K562 (cell line): Measurements from ENCODE around the gene ILF3. TPM values are rescaled to one million over a fixed set of nuclear protein-coding genes. Genes with fewer than 3 reads are reported as not detected.

ENCODE experiments used
- ATAC-seq: fragments of 200-7000 bp; cut with Tn5 transposase; 3 replicates; pipeline ENCODE4 v1.9.1; 2020; ENCODE audit warnings: moderate library complexity
- BruUV-seq: library from RNA; stranded (reverse); fragments of 400-500 nt; replicated peaks from 2 replicates; lab custom pipeline; 2021; lab: Mats Ljungman, UMichigan
- CTCF ChIA-PET: fragments of 300-600 bp; formaldehyde crosslinking; extraction: SDS; loops from one replicate; lab custom pipeline; 2021; ENCODE audit warnings: low intra/inter-chr PET ratio; lab: Yijun Ruan, JAX
- POLR2A ChIA-PET: fragments of 300-600, 350-650 bp; sonication (Branson Sonifier 250); formaldehyde crosslinking; extraction: SDS; loops from one replicate; lab custom pipeline; 2021; ENCODE audit warnings: antibody characterized with exemption, inconsistent platforms; lab: Yijun Ruan, JAX
- DNase-seq, 4 experiments: peaks; one replicate each; pipeline versions ENCODE4 v3.0.0 to v3.0.0-alpha.2; 2011 to 2018; ENCODE audit warnings: low spot score in 3 of 4, mixed read lengths in 3 of 4; ENCODE audit errors: extremely low read depth in 1 of 4
- FAIRE-seq: peaks from 2 replicates; lab custom pipeline; 2011; peaks lifted over from hg19 to GRCh38; lab: Jason Lieb, UNC
- H2AFZ ChIP-seq: 2 replicates; pipeline ENCODE4 v1.6.0; 2011; ENCODE audit warnings: low read depth, low read length, control low read depth, inconsistent platforms
- H3K27ac ChIP-seq: fragments of 200-600 bp; 3 replicates; pipeline ENCODE4 v1.8.0; 2011; ENCODE audit warnings: low read depth, mild to moderate bottlenecking, control low read depth, inconsistent platforms, low read length, moderate library complexity, mixed read lengths; ENCODE audit errors: extremely low read depth
- H3K27me3 ChIP-seq, 2 experiments: fragments of 300-600 bp in 1 of 2; 2 replicates in 1 of 2; 3 replicates in 1 of 2; pipeline versions ENCODE4 v1.6.0 to v1.8.0; 2011; ENCODE audit warnings: inconsistent platforms in 2 of 2, low read length in 2 of 2, mild to moderate bottlenecking in 1 of 2, mixed read lengths in 1 of 2, moderate library complexity in 1 of 2; ENCODE audit not compliant: control insufficient read depth in 2 of 2, insufficient read depth in 2 of 2
- H3K36me3 ChIP-seq: fragments of 300-600 bp; 3 replicates; pipeline ENCODE4 v1.8.0; 2011; ENCODE audit warnings: mild to moderate bottlenecking, low read length, inconsistent platforms; ENCODE audit not compliant: control insufficient read depth, insufficient read depth
- H3K4me1 ChIP-seq, 2 experiments: fragments of 200-600 bp in 1 of 2; replicated peaks in 1 of 2; 2 replicates in 1 of 2; 3 replicates in 1 of 2; pipeline versions ENCODE4 v1.5.1 to v1.8.0; 2011; ENCODE audit warnings: inconsistent platforms in 2 of 2, low read length in 2 of 2, mild to moderate bottlenecking in 1 of 2, mixed read lengths in 1 of 2, moderate library complexity in 1 of 2; ENCODE audit not compliant: control insufficient read depth in 2 of 2, insufficient read depth in 2 of 2
- H3K4me2 ChIP-seq: 2 replicates; pipeline ENCODE4 v1.6.1; 2011; ENCODE audit warnings: low read length, control low read depth, inconsistent platforms, mixed read lengths; ENCODE audit not compliant: insufficient read depth
- H3K4me3 ChIP-seq: fragments of 200-600 bp; sonication (generic), shearing (Covaris generic); 2 replicates; pipeline ENCODE4 v1.5.1; 2016; ENCODE audit warnings: control low read depth, inconsistent platforms
- H3K79me2 ChIP-seq: fragments of 200-600 bp; 3 replicates; pipeline ENCODE4 v1.8.0; 2011; ENCODE audit warnings: low read length, inconsistent platforms; ENCODE audit not compliant: control insufficient read depth, insufficient read depth
- H3K9ac ChIP-seq, 2 experiments: 2 replicates each; pipeline versions ENCODE4 v1.6.0 to v1.6.1; 2011; ENCODE audit warnings: low read depth in 2 of 2, low read length in 2 of 2, control low read depth in 1 of 2, inconsistent platforms in 1 of 2, mild to moderate bottlenecking in 1 of 2, mixed read lengths in 1 of 2; ENCODE audit not compliant: insufficient read depth in 1 of 2
- H3K9me1 ChIP-seq: one replicate; pipeline ENCODE4 v1.6.0; 2011; ENCODE audit warnings: inconsistent platforms, mild to moderate bottlenecking, low read length, moderate library complexity; ENCODE audit not compliant: control insufficient read depth, insufficient read depth
- H3K9me3 ChIP-seq: replicated peaks from 2 replicates; pipeline ENCODE4 v1.5.1; 2011; ENCODE audit warnings: low read depth, low read length, inconsistent platforms; ENCODE audit not compliant: control insufficient read depth, insufficient read depth
- H4K20me1 ChIP-seq: replicated peaks from 2 replicates; pipeline ENCODE4 v1.6.1; 2011; ENCODE audit warnings: low read length, inconsistent platforms, mixed read lengths; ENCODE audit not compliant: control insufficient read depth, insufficient read depth
- BRF1 ChIP-seq: IDR thresholded peaks from 3 replicates; pipeline ENCODE4 v1.6.1; 2011; ENCODE audit warnings: borderline replicate concordance, mild to moderate bottlenecking; ENCODE audit not compliant: insufficient read length; ENCODE audit errors: extremely low read depth
- ELF1 ChIP-seq: fragments of 200-800 bp; sonication (Bioruptor generic); IDR thresholded peaks from 2 replicates; pipeline ENCODE4 v1.6.1; 2016; ENCODE audit warnings: missing genetic modification characterization, missing compliant biosample characterization
- HDAC3 ChIP-seq: fragments of 450-650 bp; IDR thresholded peaks from 2 replicates; pipeline ENCODE4 v1.6.1; 2018; ENCODE audit warnings: borderline replicate concordance, mild to moderate bottlenecking, moderate library complexity; ENCODE audit not compliant: partially characterized antibody
- HDGF ChIP-seq: fragments of 450-650 bp; IDR thresholded peaks from 2 replicates; pipeline ENCODE4 v1.6.1; 2016
- HNRNPUL1 ChIP-seq: fragments of 200-400 bp; formaldehyde crosslinking; IDR thresholded peaks from 2 replicates; pipeline ENCODE4 v1.6.1; 2017; ENCODE audit warnings: low read length
- KAT2B ChIP-seq: IDR thresholded peaks from one replicate; pipeline ENCODE4 v1.6.1; 2012; ENCODE audit warnings: low read depth, mild to moderate bottlenecking, control low read depth, inconsistent platforms, low read length, moderate library complexity
- MXI1 ChIP-seq: IDR thresholded peaks from 2 replicates; pipeline ENCODE4 v1.6.1; 2011; ENCODE audit warnings: low read depth, mild to moderate bottlenecking, improper control_type of control experiment, low read length
- NFIX ChIP-seq: fragments of 250-450 bp; sonication (Bioruptor Pico); IDR thresholded peaks from 2 replicates; pipeline ENCODE4 v1.4.0; 2020; ENCODE audit warnings: low read depth, mild to moderate bottlenecking, moderate library complexity
- REST ChIP-seq, 2 experiments: fragments of 450-650 bp; formaldehyde crosslinking in 1 of 2; IDR thresholded peaks; 2 replicates each; pipeline versions ENCODE4 v1.4.0 to v1.6.1; 2014 to 2020; ENCODE audit warnings: mild to moderate bottlenecking in 2 of 2, borderline replicate concordance in 1 of 2, low read depth in 1 of 2
- SNAPC5 ChIP-seq: fragments of 250-450 bp; sonication (Bioruptor Pico); IDR thresholded peaks from 2 replicates; pipeline ENCODE4 v1.8.0; 2021; ENCODE audit warnings: moderate library complexity, mild to moderate bottlenecking, inconsistent platforms
- TARDBP ChIP-seq: fragments of 450-650 bp; IDR thresholded peaks from 2 replicates; pipeline ENCODE4 v1.6.1; 2016
- TOE1 ChIP-seq, 2 experiments: fragments of 450-650 bp in 1 of 2; sonication (generic) in 1 of 2; formaldehyde crosslinking in 1 of 2; IDR thresholded peaks; 2 replicates each; pipeline versions ENCODE4 v1.7.1 to v1.8.0; 2016 to 2022; ENCODE audit warnings: borderline replicate concordance in 2 of 2, mild to moderate bottlenecking in 2 of 2, antibody characterized with exemption in 1 of 2, inconsistent platforms in 1 of 2, low read depth in 1 of 2, missing genetic modification reagents in 1 of 2, moderate library complexity in 1 of 2
- U2AF2 ChIP-seq: fragments of 200-400 bp; formaldehyde crosslinking; optimal IDR thresholded peaks from 2 replicates; pipeline ENCODE3; 2017; ENCODE audit warnings: low read depth, mild to moderate bottlenecking, low read length
- ZNF140 ChIP-seq: fragments of 250-450 bp; sonication (Bioruptor Pico); IDR thresholded peaks from 2 replicates; pipeline ENCODE4 v1.8.0; 2021; ENCODE audit warnings: moderate library complexity, mild to moderate bottlenecking, inconsistent platforms
- ZNF239 ChIP-seq: fragments of 250-450 bp; sonication (Bioruptor Pico); IDR thresholded peaks from 2 replicates; pipeline ENCODE4 v1.4.0; 2020; ENCODE audit warnings: mild to moderate bottlenecking
- WGBS: fragments of 100-300 bp; shearing (Covaris generic); methylation state at CpG from one replicate; pipeline ENCODE4 v1.1.6; 2016; ENCODE audit warnings: low coverage, mixed read lengths; ENCODE audit not compliant: insufficient coverage; ENCODE audit errors: missing lambda C conversion rate; 5-methylcytosine and 5-hydroxymethylcytosine counted together
- in situ Hi-C: fragments of 300-500 bp; cut with MboI; formaldehyde crosslinking; loops from 4 replicates; pipeline ENCODE4 v1.15.0; 2018; ENCODE audit warnings: inconsistent platforms, mixed read lengths
- intact Hi-C: fragments of 100-400 bp; cut with micrococcal nuclease; formaldehyde crosslinking; loops from 2 replicates; pipeline ENCODE4 v1.14.2; 2022
- polyA plus RNA-seq, 8 experiments: library from polyadenylated mRNA; depleted of rRNA in 4 of 8; stranded (reverse) in 5 of 8; unstranded in 3 of 8; fragments of >200 nt; fragmentation: Nextera tagmentation in 2 of 8; fragmentation: Illumina TruSeq in 1 of 8; extraction: Ambion mirVana in 2 of 8; extraction: Trizol in 1 of 8; gene quantifications; 2 replicates each; pipeline versions ENCODE4 v1.2.1 to v1.2.3, GENCODE V29; 2011 to 2014; ENCODE audit warnings: inconsistent platforms in 1 of 8, missing spikeins in 1 of 8
- total RNA-seq, 7 experiments: library from RNA; depleted of rRNA in 6 of 7; stranded (reverse); fragments of >200 nt in 6 of 7; fragmentation: Illumina TruSeq in 2 of 7; extraction: Trizol in 2 of 7; gene quantifications; 2 replicates each; pipeline versions ENCODE4 v1.2.1 to v1.2.3, GENCODE V29; 2011 to 2021; ENCODE audit warnings: low replicate concordance in 1 of 7

ILF3 gene
- total and polyA plus RNA-seq, 9 of the 15 experiments (the other 6 are each of a cell fraction or from before 2014, with no cell fraction given), result 26.0 to 453 (median 175) TPM

- no peaks in the 10 kb centered on the region for H4K20me1 ChIP-seq
- intact Hi-C loops, result no loop called here
- H3K27me3 ChIP-seq, result no peaks in the 10 kb centered on the region
- peaks cover 22% of the 10 kb centered on the region; the same call in 1 of the 3 replicates for H3K36me3 ChIP-seq
- H3K9me1 ChIP-seq, result no peaks in the 10 kb centered on the region
- CTCF ChIA-PET, result no interaction called here
- DNase-seq (no peak), FAIRE-seq (no peak), ATAC-seq (no peak)
- no peak overlapping the region for H2AFZ ChIP-seq
- no TSS peak for BruUV-seq
- H3K4me3 ChIP-seq, result no peak overlapping the region
- H3K27ac ChIP-seq, result no peak overlapping the region
- no peaks in the 10 kb centered on the region for H3K9me3 ChIP-seq
- POLR2A ChIA-PET, result interaction anchor here (0.6 kb wide), 2 partner anchors 32 to 89 kb away, joined by 3 read pairs; no protein-coding TSS in a partner anchor
- WGBS, result 92% methylated on average over 5 of the region's 5 CpGs
- in situ Hi-C loops, result no loop called here
- H3K4me1 ChIP-seq, result peaks cover 2 to 24% of the 10 kb centered on the region in 2 experiments; a peak in 3 of 5 replicates
- H3K9ac ChIP-seq, result no peak overlapping the region; a peak in 1 of 4 replicates
- no peak overlapping the region for H3K4me2 ChIP-seq
- peaks cover 5% of the 10 kb centered on the region for H3K79me2 ChIP-seq
- TF ChIP-seq NFIX (CRISPR knock-in tag) (no peak), HDAC3 (no peak), REST (IDR thresholded peaks at IDR 0.05; ENCODE audit: borderline replicate concordance) (no peak), REST (CRISPR knock-in tag; IDR thresholded peaks at IDR 0.05; ENCODE audit: low read depth) (no peak), HNRNPUL1 (no peak), SNAPC5 (CRISPR knock-in tag) (no peak), U2AF2 (no peak), ZNF239 (CRISPR knock-in tag) (no peak), HDGF (no peak), ELF1 (tag) (no peak), MXI1 (no peak), BRF1 (no peak), TARDBP (no peak), KAT2B (no peak), TOE1 (IDR thresholded peaks at IDR 0.05; ENCODE audit: borderline replicate concordance) (no peak), TOE1 (CRISPR knock-in tag; IDR thresholded peaks at IDR 0.05; ENCODE audit: borderline replicate concordance, low read depth) (no peak), ZNF140 (no peak)
Measured at GRCh38 chr19:10713317-10713716, 59.2 kb downstream of the ILF3 start.
